Neural progenitor cell (in vitro differentiated cells): ENCODE results near the gene PTH2. TPM values are rescaled to one million over a fixed set of nuclear protein-coding genes. Genes with fewer than 3 reads are reported as not detected.

Experiments used
- DNase-seq: peaks from one replicate; pipeline ENCODE4 v3.0.0-alpha.2; 2016; ENCODE audit warnings: low spot score
- H2AFZ ChIP-seq: fragments of 200-600 bp; sonication (generic); replicated peaks from 2 replicates; pipeline ENCODE4 v1.6.1; 2016; ENCODE audit warnings: antibody characterized with exemption
- H3F3A ChIP-seq: fragments of 200-600 bp; sonication (generic); 2 replicates; pipeline ENCODE4 v1.6.1; 2016; ENCODE audit warnings: antibody characterized with exemption, low read depth
- H3K27ac ChIP-seq: fragments of 200-600 bp; sonication (generic); 2 replicates; pipeline ENCODE4 v1.5.1; 2016; ENCODE audit warnings: mild to moderate bottlenecking
- H3K27me3 ChIP-seq: fragments of 200-600 bp; sonication (generic); 2 replicates; pipeline ENCODE4 v1.6.1; 2016; ENCODE audit warnings: mild to moderate bottlenecking, moderate library complexity
- H3K36me3 ChIP-seq: fragments of 200-600 bp; sonication (generic); 2 replicates; pipeline ENCODE4 v1.5.1; 2016
- H3K4me1 ChIP-seq: fragments of 200-600 bp; sonication (generic); 2 replicates; pipeline ENCODE4 v1.6.1; 2016; ENCODE audit warnings: mixed run types
- H3K4me2 ChIP-seq: fragments of 200-600 bp; sonication (generic); 2 replicates; pipeline ENCODE4 v1.6.1; 2016
- H3K4me3 ChIP-seq: fragments of 200-600 bp; sonication (generic); 2 replicates; pipeline ENCODE4 v1.5.1; 2016
- H3K79me2 ChIP-seq: fragments of 200-600 bp; sonication (generic); 2 replicates; pipeline ENCODE4 v1.6.1; 2016; ENCODE audit warnings: low read depth
- H3K9ac ChIP-seq: fragments of 200-600 bp; sonication (generic); 2 replicates; pipeline ENCODE4 v1.6.1; 2016
- H3K9me3 ChIP-seq: fragments of 200-600 bp; sonication (generic); 2 replicates; pipeline ENCODE4 v1.5.1; 2016; ENCODE audit warnings: low read depth
- H4K20me1 ChIP-seq: fragments of 200-600 bp; sonication (generic); 2 replicates; pipeline ENCODE4 v1.6.1; 2016; ENCODE audit warnings: low read depth
- H3K27ac Mint-ChIP-seq: 3 replicates; pipeline ENCODE4 v1.8.0; 2021; ENCODE audit warnings: mixed read lengths
- H3K27me3 Mint-ChIP-seq: 2 replicates; pipeline ENCODE4 v1.8.0; 2022; ENCODE audit warnings: low read depth, mild to moderate bottlenecking, inconsistent platforms, moderate library complexity, mixed read lengths; ENCODE audit not compliant: insufficient read depth
- H3K36me3 Mint-ChIP-seq: 3 replicates; pipeline ENCODE4 v1.8.0; 2021; ENCODE audit warnings: mixed read lengths
- H3K4me1 Mint-ChIP-seq: 3 replicates; pipeline ENCODE4 v1.8.0; 2021; ENCODE audit warnings: mixed read lengths
- H3K4me3 Mint-ChIP-seq: 3 replicates; pipeline ENCODE4 v1.8.0; 2021; ENCODE audit warnings: mild to moderate bottlenecking, moderate library complexity, mixed read lengths
- H3K9me3 Mint-ChIP-seq: 3 replicates; pipeline ENCODE4 v1.8.0; 2020; ENCODE audit warnings: mixed read lengths
- EZH2 ChIP-seq: fragments of 200-600 bp; sonication (generic); IDR thresholded peaks from 2 replicates; pipeline ENCODE4 v1.6.1; 2017; ENCODE audit warnings: antibody characterized with exemption, mild to moderate bottlenecking, moderate library complexity
- EZH2phosphoT487 ChIP-seq: fragments of 200-600 bp; sonication (generic); IDR thresholded peaks from 2 replicates; pipeline ENCODE4 v1.6.1; 2017; ENCODE audit warnings: antibody characterized with exemption
- total RNA-seq: library from RNA; depleted of rRNA; stranded (reverse); fragments of >200 nt; gene quantifications from 2 replicates; pipeline ENCODE4 v1.2.3, GENCODE V29; 2015; ENCODE audit warnings: low replicate concordance
- TF ChIP-seq, protein P1 (sequence below): fragments of 200-600 bp; sonication (generic); IDR thresholded peaks from 2 replicates; pipeline ENCODE4 v1.5.1; 2017; ENCODE audit warnings: antibody characterized with exemption, mild to moderate bottlenecking

PTH2 gene
- total RNA-seq, 1 donor from 2014 or later = not detected

DNA sequence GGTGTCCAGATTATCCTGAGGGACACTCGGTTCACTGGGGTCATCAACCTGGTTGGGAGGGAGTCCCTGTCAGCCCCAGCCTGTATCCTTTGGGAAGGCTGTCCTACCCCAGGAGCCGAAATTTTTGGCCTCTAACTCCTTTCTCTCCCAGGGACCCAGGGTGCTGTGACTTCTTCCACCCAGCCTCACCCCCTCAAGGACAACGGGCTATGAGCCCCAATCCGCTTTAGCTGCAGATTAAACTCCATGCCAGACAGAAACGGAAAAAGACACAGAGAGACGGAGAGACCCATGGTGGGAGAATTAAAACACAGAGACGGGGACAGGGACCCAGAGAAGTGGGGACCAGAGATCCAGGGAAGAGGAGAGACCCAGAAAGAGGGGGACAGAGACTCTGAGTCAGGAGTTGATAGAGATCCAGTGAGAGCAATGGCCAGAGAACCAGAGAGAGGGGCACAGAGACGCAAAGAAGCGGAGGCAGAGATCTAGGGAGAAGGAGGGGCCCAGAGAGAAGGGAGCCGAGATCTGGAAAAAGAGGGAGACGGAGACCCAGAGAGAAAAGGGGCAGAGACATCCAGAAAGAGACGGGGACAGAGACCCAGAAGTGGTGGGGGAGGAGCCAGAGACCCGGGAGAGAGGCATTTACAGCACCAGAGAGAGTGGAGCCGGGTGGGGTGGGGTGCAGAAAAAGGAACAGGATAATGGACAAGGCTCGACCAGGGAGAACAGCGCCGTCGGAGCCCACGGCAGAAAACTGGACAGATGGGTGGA lies 17.4 kb upstream of the PTH2 start:
- peak overlapping the region; percentile 43 for H3K4me3 ChIP-seq
- H3K4me3 Mint-ChIP-seq = peak overlapping the region; percentile 80
- H3K4me1 Mint-ChIP-seq = peaks cover 22% of the 10 kb centered on the region
- H3K36me3 ChIP-seq = no peaks in the 10 kb centered on the region
- H3K27ac Mint-ChIP-seq = no peak overlapping the region
- peaks cover 71% of the 10 kb centered on the region for H3K27me3 ChIP-seq
- H4K20me1 ChIP-seq = peaks cover 6% of the 10 kb centered on the region
- no peak overlapping the region for H2AFZ ChIP-seq
- peaks cover 69% of the 10 kb centered on the region for H3K27me3 Mint-ChIP-seq
- H3K4me2 ChIP-seq = peak overlapping the region; percentile 77
- no peak overlapping the region for H3K27ac ChIP-seq
- H3K36me3 Mint-ChIP-seq = no peaks in the 10 kb centered on the region
- DNase-seq = no peak
- H3K9me3 ChIP-seq = no peaks in the 10 kb centered on the region
- peak; percentile 34 for TF ChIP-seq EZH2phosphoT487
- TF ChIP-seq, protein P1, sequence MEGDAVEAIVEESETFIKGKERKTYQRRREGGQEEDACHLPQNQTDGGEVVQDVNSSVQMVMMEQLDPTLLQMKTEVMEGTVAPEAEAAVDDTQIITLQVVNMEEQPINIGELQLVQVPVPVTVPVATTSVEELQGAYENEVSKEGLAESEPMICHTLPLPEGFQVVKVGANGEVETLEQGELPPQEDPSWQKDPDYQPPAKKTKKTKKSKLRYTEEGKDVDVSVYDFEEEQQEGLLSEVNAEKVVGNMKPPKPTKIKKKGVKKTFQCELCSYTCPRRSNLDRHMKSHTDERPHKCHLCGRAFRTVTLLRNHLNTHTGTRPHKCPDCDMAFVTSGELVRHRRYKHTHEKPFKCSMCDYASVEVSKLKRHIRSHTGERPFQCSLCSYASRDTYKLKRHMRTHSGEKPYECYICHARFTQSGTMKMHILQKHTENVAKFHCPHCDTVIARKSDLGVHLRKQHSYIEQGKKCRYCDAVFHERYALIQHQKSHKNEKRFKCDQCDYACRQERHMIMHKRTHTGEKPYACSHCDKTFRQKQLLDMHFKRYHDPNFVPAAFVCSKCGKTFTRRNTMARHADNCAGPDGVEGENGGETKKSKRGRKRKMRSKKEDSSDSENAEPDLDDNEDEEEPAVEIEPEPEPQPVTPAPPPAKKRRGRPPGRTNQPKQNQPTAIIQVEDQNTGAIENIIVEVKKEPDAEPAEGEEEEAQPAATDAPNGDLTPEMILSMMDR = no peak
- peak; percentile 54 for TF ChIP-seq EZH2
- H3F3A ChIP-seq = peaks cover 46% of the 10 kb centered on the region
- no peaks in the 10 kb centered on the region for H3K79me2 ChIP-seq
- no peak overlapping the region for H3K9ac ChIP-seq
- H3K4me1 ChIP-seq = peaks cover 8% of the 10 kb centered on the region
- no peaks in the 10 kb centered on the region for H3K9me3 Mint-ChIP-seq

DNA sequence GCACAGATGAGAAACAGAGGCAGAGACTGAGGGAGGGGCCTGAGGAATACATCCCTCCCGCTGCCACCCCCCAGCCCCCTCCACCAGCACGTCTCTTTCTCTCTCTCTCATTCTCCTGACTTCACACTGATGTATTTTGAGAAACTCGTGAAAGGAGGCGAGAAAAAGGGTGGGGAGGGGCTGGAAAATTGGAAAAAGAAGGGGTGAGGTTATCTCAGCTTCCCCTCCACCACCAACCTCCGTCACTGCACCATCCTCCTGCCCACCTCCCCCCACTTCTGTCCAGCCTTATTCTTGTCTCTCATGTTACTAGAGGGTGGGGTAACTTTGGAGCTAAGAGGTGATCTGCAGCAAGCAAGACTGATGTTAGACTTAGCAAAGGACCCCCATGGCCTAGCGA lies 16.6 kb upstream of the PTH2 start:
- H2AFZ ChIP-seq = no peak overlapping the region
- H3K27ac Mint-ChIP-seq = no peak overlapping the region

DNA sequence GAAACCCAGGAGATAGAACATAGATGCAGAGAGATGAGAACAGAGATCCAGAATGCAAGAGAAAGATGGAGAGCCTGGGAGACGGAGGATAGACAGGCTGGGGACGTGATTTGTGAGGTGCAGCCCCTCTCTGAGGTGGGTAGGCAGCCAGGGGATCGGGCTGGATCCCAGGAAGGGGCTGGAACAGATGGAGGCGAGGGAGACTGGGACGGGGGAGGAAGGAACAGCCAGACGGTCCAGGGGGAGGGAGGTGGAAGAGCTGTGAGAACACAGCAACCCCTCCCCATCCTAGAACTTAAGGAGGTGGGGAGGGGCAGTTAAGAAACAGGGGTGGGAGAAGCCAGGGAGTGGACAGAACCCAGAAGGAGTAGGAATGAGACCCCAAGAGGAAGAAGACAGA lies 15.0 kb upstream of the PTH2 start:
- Histone ChIP-seq H3K9me3 (no peaks in the 10 kb centered on the region), H3K9ac (no peak overlapping the region), H4K20me1 (peaks cover 6% of the 10 kb centered on the region), H3K27ac (no peak overlapping the region), H3K27me3 (peaks cover 94% of the 10 kb centered on the region), H3K36me3 (no peaks in the 10 kb centered on the region), H3K4me1 (peaks cover 8% of the 10 kb centered on the region), H3K4me2 (no peak overlapping the region), H3K79me2 (no peaks in the 10 kb centered on the region), H3K4me3 (no peak overlapping the region), H3F3A (peaks cover 44% of the 10 kb centered on the region), H2AFZ (no peak overlapping the region)
- DNase-seq = no peak
- TF ChIP-seq EZH2phosphoT487 = no peak
- TF ChIP-seq, protein P1 = no peak
- TF ChIP-seq EZH2 = no peak
- H3K27me3 Mint-ChIP-seq = peaks cover 76% of the 10 kb centered on the region
- H3K27ac Mint-ChIP-seq = no peak overlapping the region
- peaks cover 2% of the 10 kb centered on the region for H3K9me3 Mint-ChIP-seq
- peaks cover 25% of the 10 kb centered on the region for H3K4me1 Mint-ChIP-seq
- H3K36me3 Mint-ChIP-seq = peaks cover 2% of the 10 kb centered on the region
- H3K4me3 Mint-ChIP-seq = no peak overlapping the region

More for the DNA sequence above, 16.6 kb upstream of the PTH2 start:
- Histone ChIP-seq H4K20me1 (peaks cover 6% of the 10 kb centered on the region), H3K4me3 (no peak overlapping the region), H3K27me3 (peaks cover 78% of the 10 kb centered on the region), H3K79me2 (no peaks in the 10 kb centered on the region), H3K4me2 (no peak overlapping the region), H3K9me3 (no peaks in the 10 kb centered on the region), H3F3A (peaks cover 48% of the 10 kb centered on the region), H3K9ac (no peak overlapping the region), H3K27ac (no peak overlapping the region), H3K36me3 (no peaks in the 10 kb centered on the region), H3K4me1 (peaks cover 8% of the 10 kb centered on the region)
- TF ChIP-seq EZH2phosphoT487 = no peak
- TF ChIP-seq, protein P1 = no peak
- no peak for TF ChIP-seq EZH2
- Mint-ChIP-seq H3K4me3 (peak overlapping the region; percentile 80), H3K36me3 (no peaks in the 10 kb centered on the region), H3K4me1 (peaks cover 25% of the 10 kb centered on the region), H3K27me3 (peaks cover 72% of the 10 kb centered on the region), H3K9me3 (no peaks in the 10 kb centered on the region)
- DNase-seq = no peak
